ENCODE results near the gene SLC38A10.

- TF ChIP-seq POLR2A (IDR thresholded peaks at IDR 0.05; ENCODE audit: low read length): no peak
- TF ChIP-seq GATA1 (IDR thresholded peaks at IDR 0.05; ENCODE audit: low read depth, low read length): no peak
These were observed 15.5 kb downstream of the SLC38A10 start for GRCh38 chr17:81279278-81280275.
